CD4-positive, alpha-beta T cell treated with Interleukin-15 for 4 hours (primary cell): ENCODE data around the gene SIRPA.

ENCODE experiments used
- DNase-seq: peaks from one replicate; pipeline ENCODE4 v3.0.0-alpha.2; 2020; ENCODE audit warnings: low spot score

SIRPA gene

GRCh38 chr20:1870792-1871550, 24.2 kb upstream of the SIRPA start:
- no peak for DNase-seq

DNA sequence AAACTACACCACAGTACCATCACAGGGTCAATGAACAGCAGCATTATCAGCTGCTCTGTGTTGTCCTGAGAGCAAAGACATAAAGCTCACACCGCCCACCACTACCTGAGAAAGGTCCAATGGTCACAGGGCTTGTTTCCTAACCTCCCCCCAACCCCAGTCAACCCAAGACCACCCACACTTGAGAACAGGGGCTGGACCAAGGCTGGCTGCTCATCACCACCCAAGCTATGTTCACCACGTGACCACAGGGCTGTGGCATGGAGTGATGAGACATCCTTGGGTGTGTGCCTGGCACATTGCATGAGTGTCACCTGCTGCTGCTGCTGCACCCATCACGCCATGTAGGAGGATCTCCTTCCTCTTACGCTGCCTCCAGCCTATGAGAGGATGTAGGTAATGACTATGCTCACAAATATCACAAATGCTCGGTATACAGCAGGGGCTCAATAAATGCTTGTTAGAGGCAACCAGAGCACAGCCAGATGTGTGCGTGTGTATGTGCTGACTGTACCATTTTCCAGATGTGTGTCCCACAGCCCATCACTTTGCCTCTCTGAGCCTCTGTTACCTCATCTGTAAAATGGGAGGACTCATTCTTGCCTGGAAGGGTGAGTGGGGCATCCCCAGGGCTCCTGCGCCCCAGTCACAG, 23.3 kb upstream of the SIRPA start:
- DNase-seq, result no peak

- DNase-seq, result no peak
Observed at GRCh38 chr20:1872459-1873097, 22.6 kb upstream of the SIRPA start.

- no peak for DNase-seq
Observed at GRCh38 chr20:1874450-1875182, 20.6 kb upstream of the SIRPA start.

- no peak for DNase-seq
Observed at GRCh38 chr20:1875183-1875554, 20.0 kb upstream of the SIRPA start.

DNA sequence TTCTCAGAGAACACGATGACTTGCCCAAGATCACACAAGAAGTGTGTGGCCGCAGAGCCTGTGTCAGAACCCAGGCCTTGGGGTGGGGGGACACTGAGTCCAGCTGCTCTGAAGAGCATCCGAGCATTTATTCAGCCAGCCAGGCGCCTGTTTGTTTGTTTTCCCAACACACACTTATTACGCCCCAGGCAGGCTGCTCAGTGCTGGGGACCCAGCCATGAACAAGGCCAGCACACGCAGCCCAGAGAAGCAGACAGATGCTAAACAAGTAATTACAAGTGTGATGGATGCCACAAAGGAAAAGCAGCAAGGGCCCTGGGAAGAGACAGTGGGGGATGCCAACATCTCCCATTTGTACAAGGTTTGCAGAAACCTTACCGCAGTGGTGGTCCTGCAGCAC, 19.4 kb upstream of the SIRPA start:
- no peak for DNase-seq

DNA sequence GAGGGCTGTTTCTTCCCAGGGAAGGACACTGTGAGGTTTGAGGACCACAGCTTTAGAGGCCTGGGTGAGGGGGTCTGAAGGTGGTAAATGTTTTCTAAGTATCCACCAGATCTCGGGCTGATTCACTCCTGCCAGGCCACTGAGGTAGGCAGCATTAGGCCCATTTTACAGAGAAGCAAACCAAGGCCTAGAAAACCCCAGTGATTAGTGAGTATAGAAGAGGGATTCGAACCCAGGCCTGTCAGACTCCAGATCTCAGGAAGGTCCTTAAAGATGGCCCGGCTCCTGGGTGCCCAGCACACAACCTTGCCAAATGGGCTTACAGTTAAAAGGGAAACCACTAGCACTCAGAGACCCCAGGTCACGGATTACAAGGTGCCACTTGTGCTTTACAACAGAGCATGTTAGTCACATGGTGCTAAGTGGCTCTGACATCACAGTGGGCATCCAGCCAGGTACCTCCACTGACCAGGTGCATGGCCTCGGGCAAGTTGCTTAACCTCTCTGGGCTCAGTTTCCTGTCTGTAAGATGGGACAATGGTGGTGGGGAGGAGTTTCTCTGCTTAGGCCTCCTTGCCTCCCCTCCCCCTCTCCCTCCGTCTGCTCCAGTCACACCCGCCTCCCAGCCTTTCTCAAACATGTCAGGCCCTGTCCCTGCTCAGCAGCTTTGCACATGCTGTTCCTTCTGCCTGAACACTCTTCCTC, 18.8 kb upstream of the SIRPA start:
- DNase-seq, result no peak

- DNase-seq, result no peak
Observed at GRCh38 chr20:1876975-1877608, 18.1 kb upstream of the SIRPA start.

DNA sequence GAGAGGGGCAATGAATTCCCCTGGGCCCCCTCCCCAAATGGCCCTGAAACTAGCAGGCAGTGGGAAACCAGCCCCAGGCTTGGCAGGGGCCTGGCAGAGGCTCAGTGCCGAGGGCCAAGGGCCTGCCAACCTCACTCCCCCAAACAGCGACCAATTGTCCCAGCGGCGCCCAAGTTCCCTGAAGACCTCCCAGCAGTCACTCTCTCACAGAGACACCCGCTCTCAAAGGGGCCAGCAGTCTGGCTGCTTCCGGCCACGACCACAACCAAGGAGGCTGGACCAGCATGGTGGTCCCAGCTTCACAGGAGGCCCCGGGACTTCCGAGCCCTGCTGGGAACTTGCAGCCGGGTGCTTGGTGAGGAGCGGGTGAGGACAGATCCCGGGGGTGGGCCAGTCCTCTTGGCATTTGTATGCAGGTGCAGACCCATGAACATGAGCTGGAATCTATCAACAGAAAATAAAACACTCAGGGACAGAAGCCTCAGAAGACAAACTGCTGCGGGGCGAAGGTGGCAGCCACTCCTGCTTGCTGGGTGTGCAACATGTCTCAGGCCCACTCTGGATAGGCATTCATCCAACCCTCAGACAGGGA, 17.5 kb upstream of the SIRPA start:
- no peak for DNase-seq

GRCh38 chr20:1879369-1879768, 15.8 kb upstream of the SIRPA start:
- DNase-seq, result no peak

DNA sequence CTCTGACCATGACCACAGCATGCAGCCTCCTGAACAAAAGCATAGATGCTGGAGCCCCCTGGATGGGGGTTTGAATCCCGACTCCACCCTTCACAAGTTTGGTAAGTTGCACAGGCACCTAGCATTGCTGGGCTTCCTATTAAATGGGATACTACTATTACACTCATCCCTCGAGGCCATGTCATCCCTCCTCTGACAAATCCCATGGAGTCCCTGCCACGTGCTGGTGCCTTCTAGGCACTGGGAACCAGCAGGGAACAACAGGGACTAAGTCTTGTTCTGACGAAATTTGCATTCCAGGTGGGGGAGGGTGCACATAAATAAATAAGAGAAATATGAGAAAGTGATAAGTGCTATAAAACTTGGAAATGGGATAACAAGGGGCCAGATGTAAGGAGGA, 15.3 kb upstream of the SIRPA start:
- DNase-seq, result no peak

DNA sequence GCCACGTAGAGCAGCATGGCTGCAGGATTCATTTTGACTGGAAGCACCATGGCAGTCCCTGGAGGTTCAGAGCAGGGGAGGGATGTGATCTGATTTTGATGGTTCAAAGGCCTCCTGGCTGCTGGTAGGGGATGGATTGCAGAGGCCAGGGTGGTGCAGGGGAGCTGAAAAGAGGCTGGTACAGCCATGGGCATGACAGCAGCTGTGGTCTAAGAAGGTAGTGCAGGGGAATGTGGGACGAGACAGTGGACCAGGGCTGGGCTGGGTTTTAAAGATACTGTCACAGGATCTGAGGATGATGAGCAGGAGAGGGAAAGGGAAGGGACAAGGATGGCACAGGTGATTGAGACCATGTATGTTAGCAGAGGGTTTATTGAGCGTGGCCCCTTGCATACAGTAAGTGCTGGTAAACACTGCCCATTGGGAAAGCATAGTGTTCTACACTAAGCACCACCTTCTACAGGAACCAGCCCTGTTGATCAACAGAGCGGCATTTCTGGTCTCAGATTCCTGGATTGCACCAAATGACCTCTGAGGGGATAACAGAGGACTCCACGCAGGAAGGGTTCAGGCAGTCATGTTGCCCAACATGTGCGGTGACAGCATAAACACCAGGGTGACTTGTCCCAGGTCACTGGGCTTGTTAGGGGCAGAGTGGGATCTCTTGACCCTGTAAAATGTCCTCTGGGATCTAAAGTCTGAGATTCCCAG, 14.5 kb upstream of the SIRPA start:
- no peak for DNase-seq

GRCh38 chr20:1881240-1881835, 13.9 kb upstream of the SIRPA start:
- no peak for DNase-seq

DNA sequence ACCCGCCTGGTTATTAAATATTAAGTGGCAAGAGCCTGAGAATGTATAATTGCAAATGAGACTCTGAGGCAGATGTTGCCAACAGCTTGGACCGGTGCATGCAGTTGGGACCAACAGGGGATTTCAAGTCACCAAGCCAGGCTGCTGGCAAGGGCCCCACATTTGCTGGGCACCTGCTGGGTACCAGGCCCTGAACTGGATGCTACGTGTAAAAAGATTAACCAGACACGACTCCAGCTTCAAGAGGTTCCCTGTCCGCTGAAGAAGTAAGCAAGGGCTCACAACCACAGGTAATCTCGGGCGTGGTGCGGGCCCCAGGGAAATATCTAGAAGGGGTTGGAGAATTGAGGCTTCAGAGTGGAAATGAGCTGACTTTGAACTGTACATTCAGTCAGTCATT, 13.2 kb upstream of the SIRPA start:
- DNase-seq, result no peak

DNA sequence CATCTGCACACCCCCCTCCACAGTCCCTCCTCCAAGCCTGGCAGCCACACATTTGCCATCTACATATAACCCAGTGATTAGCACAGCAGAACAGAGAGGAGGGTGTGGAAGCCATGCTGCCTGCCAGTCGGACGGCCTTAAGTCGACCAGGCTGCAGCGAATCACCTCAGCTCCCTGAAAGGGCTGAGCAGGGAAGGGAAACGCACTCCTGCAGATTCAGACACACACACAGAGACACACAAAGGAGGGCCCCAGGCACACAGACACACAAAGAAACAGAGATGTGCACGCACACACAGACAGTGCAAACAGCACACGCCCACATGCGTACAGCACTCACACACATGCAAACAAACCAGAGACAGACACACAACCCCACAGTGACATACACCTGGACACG, 11.2 kb upstream of the SIRPA start:
- no peak for DNase-seq

DNA sequence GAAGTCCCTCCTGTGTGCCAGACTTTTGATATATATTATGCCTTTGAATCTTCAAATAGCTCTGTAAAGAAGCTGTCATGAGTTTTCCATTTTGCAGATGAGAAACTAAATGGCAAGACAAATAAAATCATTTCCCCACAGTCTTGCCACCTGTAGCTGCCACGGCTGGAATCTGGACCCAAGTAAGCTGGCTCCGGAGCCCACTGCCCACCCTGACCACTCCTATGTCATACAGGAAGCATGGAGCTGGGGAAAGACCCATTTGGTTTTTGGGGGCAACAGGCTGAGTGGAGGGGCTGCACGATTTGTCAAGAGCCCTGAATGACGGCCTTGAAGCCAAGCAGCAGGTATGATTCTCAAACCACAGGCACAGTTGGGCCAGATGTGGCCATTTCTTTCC, 10.0 kb upstream of the SIRPA start:
- no peak for DNase-seq

GRCh38 chr20:1885940-1886693, 9.1 kb upstream of the SIRPA start:
- no peak for DNase-seq

DNA sequence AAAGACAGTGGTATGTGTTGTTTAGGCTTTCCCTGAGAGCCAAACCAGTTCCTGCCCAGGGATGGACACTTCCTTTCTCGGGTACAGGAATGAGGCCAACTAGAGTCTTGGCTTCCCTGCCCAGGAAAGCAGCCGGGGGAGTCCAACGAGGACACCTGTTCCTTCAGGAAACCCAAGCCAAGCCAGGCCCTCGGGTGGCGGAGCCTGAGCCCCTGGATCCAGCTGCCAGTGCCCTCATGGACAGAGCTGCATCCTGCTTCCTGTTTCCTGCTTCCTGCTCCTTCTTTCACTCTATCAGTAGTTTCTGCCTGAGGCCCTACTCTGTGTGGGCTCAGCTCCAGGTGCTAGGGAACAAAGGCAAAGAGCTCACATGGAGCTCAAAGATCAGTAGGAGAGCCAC, 7.9 kb upstream of the SIRPA start:
- DNase-seq, result no peak

GRCh38 chr20:1887756-1888155, 7.5 kb upstream of the SIRPA start:
- no peak for DNase-seq
